HG03196 (cell line): ENCODE results near the gene UCK1.

ENCODE experiments used
- ATAC-seq: cut with Tn5 transposase; IDR thresholded peaks from one replicate; pipeline ENCODE4 v1.9.1; 2021; ENCODE audit not compliant: unreplicated experiment

Gene UCK1

GRCh38 chr9:131500377-131500776, 30.7 kb downstream of the UCK1 start:
- no peak for ATAC-seq

DNA sequence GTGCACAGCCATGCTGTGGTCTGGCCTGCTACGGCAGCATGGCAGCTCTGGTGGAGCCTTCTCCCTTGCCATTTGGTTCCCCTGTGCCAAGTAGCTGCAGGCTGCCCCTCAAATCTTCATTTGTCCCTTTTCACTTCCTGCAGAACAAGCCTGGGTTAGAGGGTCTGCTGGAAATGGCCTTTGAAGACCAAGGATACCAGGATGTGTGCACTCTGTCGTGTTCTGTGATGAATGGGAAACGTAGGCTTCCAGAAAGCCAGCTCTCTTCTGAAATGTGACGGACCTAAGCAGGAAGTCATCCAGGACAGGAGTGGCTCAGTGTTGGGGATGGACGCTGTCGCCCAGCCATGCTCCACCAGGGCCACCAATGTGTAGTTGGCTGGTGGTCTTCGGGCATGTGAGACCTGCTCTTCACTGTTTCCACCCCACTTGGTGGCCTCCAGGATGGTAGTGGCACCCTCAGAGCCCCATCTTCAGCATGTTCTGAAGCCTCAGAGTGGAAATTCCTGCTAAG, 31.8 kb downstream of the UCK1 start:
- ATAC-seq, result no peak

- no peak for ATAC-seq
These were observed 34.1 kb downstream of the UCK1 start for GRCh38 chr9:131496844-131497405.

DNA sequence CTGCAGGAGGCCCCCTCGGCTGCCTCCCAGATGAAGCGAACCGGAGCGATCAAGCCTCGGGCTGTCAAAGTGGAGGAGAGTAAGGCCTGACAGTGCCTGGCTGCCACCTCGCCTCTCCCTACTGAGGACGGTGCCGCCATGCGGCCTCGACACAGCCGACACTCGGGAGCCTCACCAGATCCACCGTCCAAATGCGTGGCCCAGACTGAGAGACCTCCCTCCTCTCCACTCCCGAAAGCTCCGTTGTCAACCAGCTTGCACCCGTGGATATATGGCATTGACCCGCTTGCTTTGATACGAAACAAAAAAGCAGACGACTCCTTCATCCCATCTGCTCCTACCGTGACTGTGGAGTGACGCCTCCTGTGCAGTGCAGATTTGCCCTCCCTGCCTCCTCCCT, 35.3 kb downstream of the UCK1 start:
- no peak for ATAC-seq

DNA sequence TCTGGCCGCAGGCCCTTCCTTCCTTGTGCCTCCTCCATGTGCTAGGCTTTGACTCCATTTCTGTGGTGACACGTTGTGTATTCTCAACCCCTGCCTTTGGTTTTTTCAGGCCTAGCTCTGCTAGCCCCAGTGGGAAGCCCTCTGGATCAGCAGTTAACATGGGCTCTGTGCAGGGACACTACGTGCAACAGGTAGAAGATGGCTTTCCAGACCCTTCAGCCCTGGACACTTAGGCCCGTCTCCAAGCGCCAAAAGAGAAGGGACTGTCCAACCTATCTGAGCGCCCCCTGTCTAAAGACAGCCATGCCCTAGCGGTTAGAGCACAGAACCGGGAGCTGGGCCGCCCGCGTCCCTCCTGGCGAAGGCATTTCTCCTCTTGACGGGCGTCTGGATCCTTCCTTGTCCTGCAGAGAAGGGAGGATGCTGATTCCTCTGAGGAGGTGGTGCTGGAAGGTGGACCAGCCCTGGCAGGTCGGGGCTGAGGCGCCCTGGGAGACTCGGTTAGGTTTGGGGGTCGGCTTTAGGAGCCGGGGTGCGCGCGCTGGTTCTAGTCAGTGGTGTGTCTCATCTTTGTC, 36.7 kb downstream of the UCK1 start:
- ATAC-seq, result no peak

- no peak for ATAC-seq
These were observed 39.0 kb downstream of the UCK1 start for GRCh38 chr9:131492070-131492469.

GRCh38 chr9:131491001-131491710, 39.9 kb downstream of the UCK1 start:
- no peak for ATAC-seq

DNA sequence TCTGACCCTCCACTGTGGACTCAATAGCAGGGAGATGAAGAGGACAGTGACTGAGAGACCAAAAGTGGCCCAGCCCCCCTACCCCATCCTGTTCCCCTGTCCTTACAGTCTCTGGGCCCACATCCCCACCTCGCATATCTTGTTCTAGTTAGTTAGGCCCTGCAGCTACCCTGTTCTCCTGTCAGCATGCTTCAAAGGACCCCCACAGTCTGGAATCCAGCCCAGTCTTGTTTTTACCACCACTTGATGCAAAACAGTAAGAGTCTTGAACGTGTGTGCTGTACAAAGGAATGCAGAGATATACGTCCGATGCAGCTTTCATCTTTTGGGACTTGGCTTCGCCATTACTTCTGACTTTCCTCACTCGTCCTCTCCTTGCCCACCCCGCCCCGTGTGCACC, 40.5 kb downstream of the UCK1 start:
- no peak for ATAC-seq

DNA sequence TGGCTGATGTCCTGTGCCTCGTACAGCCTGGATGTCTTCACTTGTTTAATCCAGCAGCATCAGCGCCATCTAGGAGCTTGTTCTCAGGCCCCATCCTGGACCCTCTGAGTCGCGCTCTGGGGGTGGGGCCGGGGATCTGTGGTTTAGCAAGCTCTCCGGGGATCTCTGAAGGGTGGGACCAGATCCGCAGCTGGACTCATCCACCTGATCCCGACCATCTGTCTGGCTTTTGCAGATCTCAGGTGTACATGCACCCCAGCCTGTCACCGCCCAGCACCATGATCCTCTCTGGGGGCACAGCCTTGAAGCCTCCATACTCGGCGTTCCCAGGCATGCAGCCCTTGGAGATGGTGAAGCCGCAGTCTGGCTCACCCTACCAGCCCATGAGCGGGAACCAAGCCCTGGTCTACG, 43.4 kb downstream of the UCK1 start:
- ATAC-seq, result no peak

DNA sequence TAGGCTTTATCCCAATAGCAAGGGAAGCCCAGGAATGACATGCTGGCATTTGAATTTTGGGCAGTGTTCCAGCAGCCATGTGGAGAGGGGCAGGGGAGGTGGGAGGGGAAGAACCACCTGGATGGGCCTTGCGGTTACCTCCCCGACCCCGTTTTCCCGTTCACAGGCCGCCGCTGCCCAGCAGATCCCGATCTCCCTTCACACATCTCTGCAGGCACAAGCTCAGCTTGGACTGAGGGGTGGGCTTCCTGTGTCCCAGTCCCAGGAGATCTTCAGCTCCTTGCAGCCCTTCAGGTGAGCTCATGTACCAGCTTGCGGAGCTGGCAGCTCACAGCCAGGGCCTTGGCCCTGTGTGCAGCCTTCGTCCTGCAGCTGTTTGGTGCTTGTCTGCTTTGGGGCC, 44.1 kb downstream of the UCK1 start:
- ATAC-seq, result no peak

DNA sequence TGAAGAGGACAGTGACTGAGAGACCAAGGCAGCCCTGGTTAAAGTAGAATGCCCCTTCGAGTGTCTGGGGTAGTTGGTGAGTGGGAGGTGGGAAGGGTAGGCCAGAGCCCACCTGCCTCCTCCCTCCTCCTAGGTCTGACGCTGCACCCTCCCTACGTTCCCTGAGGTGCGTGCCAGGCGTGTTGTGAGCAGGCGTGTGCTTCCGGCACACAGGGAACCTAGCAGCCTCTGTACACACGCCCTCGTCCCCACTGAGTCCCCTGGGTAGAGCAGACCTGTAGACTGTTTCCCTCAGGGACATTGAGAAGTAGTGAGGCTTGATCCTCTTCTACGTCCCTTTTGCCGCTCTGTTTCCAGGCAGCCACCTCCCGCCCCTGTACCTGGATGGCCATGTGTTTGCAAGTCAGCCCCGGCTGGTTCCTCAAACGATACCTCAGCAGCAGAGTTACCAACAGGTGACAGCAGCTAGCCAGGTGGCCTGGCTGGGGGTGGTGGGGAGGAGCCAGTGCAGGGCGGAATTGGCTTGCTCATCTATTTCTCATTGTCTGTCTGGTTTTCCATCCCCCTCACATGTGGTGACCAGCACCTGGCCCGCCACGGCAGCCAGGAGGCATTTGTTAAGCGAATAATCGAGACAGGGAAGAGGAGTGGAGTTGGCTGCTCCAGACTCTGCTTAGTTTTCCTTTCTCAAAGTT, 45.2 kb downstream of the UCK1 start:
- no peak for ATAC-seq

- ATAC-seq, result no peak
These were observed 45.9 kb downstream of the UCK1 start for GRCh38 chr9:131485206-131485605.

GRCh38 chr9:131484560-131485185, 46.4 kb downstream of the UCK1 start:
- ATAC-seq, result no peak

GRCh38 chr9:131484051-131484445, 47.0 kb downstream of the UCK1 start:
- no peak for ATAC-seq

- no peak for ATAC-seq
These were observed 47.6 kb downstream of the UCK1 start for GRCh38 chr9:131483319-131484050.

DNA sequence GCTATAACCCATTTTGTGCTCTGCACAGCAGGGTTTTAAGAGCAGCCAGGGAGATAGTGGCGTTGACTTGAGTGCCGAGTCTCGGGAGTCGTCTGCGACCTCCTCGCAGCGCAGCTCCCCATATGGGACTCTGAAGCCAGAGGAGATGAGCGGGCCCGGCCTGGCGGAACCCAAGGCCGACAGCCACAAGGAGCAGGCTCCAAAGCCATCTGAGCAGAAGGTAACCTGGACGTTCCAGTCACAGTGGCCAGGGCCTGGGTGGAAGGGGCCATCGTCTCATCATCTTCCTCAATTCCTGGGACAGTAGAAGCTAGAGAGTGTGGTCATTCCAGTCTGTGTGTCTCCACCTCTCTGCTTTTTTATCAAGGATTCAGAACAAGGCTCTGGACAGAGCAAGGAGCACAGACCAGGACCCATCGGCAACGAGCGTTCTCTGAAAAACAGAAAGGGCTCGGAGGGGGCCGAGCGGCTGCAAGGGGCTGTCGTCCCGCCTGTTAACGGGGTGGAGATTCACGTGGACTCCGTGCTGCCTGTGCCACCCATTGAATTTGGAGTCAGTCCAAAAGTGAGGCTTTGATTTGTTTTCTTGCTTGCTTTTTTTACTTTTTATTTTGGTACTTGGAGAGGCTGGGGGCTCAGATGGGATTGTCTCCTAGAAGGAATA, 48.6 kb downstream of the UCK1 start:
- no peak for ATAC-seq

DNA sequence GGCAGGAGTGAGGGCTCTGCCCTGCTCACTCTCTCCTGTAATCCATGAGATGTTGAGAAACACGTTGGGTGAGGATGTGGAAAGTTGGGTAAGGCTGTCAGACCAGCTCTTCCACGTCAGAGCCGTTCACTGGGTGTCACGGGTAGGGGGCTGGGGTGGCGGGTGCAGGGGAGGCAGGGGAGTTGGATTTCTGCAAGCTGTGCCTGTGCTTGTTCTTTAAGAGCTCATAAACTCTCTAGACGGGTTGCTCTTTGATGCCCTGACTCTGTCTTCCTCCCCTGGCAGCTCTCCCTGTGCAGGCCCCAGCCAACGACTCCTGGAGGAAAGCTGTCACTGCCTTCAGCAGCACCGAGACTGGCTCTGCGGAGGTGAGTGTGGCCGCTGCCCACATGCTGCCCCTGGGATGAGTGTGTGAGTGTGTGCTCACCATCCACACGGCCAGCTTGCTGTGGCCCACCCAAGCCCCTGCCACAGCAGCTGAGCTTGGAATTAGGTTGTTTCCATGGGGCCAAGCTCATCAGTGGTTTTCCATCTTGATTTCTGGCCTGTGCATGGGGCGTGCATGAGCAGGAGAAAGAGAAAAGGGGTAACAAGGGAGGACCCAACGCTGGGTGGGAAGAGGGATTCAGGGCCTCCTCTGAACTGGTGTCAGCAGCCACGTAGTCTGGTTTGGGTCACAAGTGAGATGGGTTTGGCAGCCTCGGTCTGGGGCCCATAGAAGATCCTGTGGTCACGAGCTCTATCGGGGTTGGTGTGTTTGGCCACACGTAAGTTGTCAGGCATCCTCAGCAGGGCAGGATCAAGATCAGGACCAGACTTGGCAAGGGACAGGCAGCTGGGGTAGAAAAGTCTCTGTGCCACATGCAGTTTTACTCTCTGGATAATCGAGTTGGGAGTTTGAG, 49.4 kb downstream of the UCK1 start:
- no peak for ATAC-seq

- no peak for ATAC-seq
These were observed 50.8 kb downstream of the UCK1 start for GRCh38 chr9:131480258-131480657.

- no peak for ATAC-seq
These were observed 52.2 kb downstream of the UCK1 start for GRCh38 chr9:131478911-131479310.
